ENCODE data around the gene DPF3. TPM values are rescaled to one million over a fixed set of nuclear protein-coding genes. Genes with fewer than 3 reads are reported as not detected.
A peak's percentile ranks its signal among the peaks of the same experiment; 100 is the strongest.

The DPF3 gene
- total and polyA plus RNA-seq, 11 donors, result 13.5 to 53.8 (median 37.0) TPM

GRCh38 chr14:72643317-72643801 lies 250.5 kb downstream of the DPF3 start:
- intact Hi-C loops (cut with DNase I), result no loop called here
- Histone ChIP-seq H3K27me3 (no peaks in the 10 kb centered on the region), H3K4me3 (no peak overlapping the region), H3K4me1 (peaks cover 0 to 16% (median 10%) of the 10 kb centered on the region in 12 donors), H3K27ac (peak overlapping the region in 1 of 12 donors; percentile 40), H3K9me3 (peaks cover 0 to 17% (median 0%) of the 10 kb centered on the region in 12 donors), H3K36me3 (no peaks in the 10 kb centered on the region)
- DNase-seq (peak in 4 of 5 donors; percentile 34 to 74 (median 62)), ATAC-seq (peak; percentile 51 to 96 (median 85))
- TF ChIP-seq POLR2A (IDR thresholded peaks at IDR 0.05) (no peak), CTCF (IDR thresholded peaks at IDR 0.05) (no peak)
- 57 to 74% (median 58%) methylated on average over 4 to 5 of the region's 5 CpGs for WGBS, 4 donors

GRCh38 chr14:72640911-72641485 lies 252.9 kb downstream of the DPF3 start:
- H3K27ac ChIP-seq, result no peak overlapping the region
- no peak overlapping the region for H3K4me3 ChIP-seq
- H3K9me3 ChIP-seq, result peaks cover 0 to 17% (median 0%) of the 10 kb centered on the region in 12 donors
- H3K27me3 ChIP-seq, result no peaks in the 10 kb centered on the region
- WGBS, 4 donors, result 90 to 95% (median 92%) methylated on average over 8 of the region's 8 CpGs
- no peaks in the 10 kb centered on the region for H3K36me3 ChIP-seq
- no peak for ATAC-seq
- intact Hi-C loops (cut with DNase I), result no loop called here
- TF ChIP-seq CTCF (IDR thresholded peaks at IDR 0.05) (no peak), POLR2A (IDR thresholded peaks at IDR 0.05) (no peak)
- H3K4me1 ChIP-seq, result peaks cover 0 to 27% (median 9%) of the 10 kb centered on the region in 12 donors
- no peak for DNase-seq

- peaks cover 0 to 28% (median 5%) of the 10 kb centered on the region in 12 donors for H3K4me1 ChIP-seq
Measured at GRCh38 chr14:72638021-72638420, 255.9 kb downstream of the DPF3 start.

More at GRCh38 chr14:72638021-72638420, 255.9 kb downstream of the DPF3 start:
- no peak for TF ChIP-seq CTCF (IDR thresholded peaks at IDR 0.05)
- no peak for TF ChIP-seq POLR2A (IDR thresholded peaks at IDR 0.05)
- Histone ChIP-seq H3K36me3 (no peaks in the 10 kb centered on the region), H3K27me3 (no peaks in the 10 kb centered on the region), H3K4me3 (no peak overlapping the region), H3K27ac (peak overlapping the region in 1 of 12 donors; percentile 61), H3K9me3 (peaks cover 0 to 17% (median 0%) of the 10 kb centered on the region in 12 donors)
- ATAC-seq, result peak in 3 of 4 donors; percentile 52 to 78 (median 73)
- peak in 1 of 5 donors; percentile 48 for DNase-seq
- intact Hi-C loops (cut with DNase I), result no loop called here
- 50 to 62% (median 59%) methylated on average over 2 to 3 of the region's 3 CpGs for WGBS, 4 donors

All from heart left ventricle (tissue), 16 donors.